ENCODE measurements around the gene TSR3. TPM values are rescaled to one million over a fixed set of nuclear protein-coding genes. Genes with fewer than 3 reads are reported as not detected.

The TSR3 gene
- total RNA-seq, 1 experiment from 2014 or later: 58.8 TPM

- no peaks in the 10 kb centered on the region for H3K27me3 ChIP-seq (ENCODE audit: insufficient read depth, low read length)
- DNase-seq: no peak
- H3K4me1 Mint-ChIP-seq: peaks cover 6 to 7% of the 10 kb centered on the region in 2 experiments
Measured at GRCh38 chr16:1343428-1344242, 8.0 kb downstream of the TSR3 start.

More at GRCh38 chr16:1343428-1344242, 8.0 kb downstream of the TSR3 start:
- no peak overlapping the region for H3K27ac Mint-ChIP-seq
- Histone ChIP-seq H3K27ac (ENCODE audit: insufficient read length, low read depth, low read length) (no peak overlapping the region), H2AFZ (ENCODE audit: low read length) (no peak overlapping the region), H3K14ac (ENCODE audit: insufficient read depth, low read length) (no peak overlapping the region), H2AK5ac (ENCODE audit: insufficient read length, low read length) (no peak overlapping the region), H2BK15ac (ENCODE audit: low read depth, low read length) (no peak overlapping the region), H2BK5ac (ENCODE audit: insufficient read length, low read length) (no peak overlapping the region), H4K20me1 (ENCODE audit: control insufficient read depth, insufficient read depth, insufficient read length) (no peaks in the 10 kb centered on the region), H3K79me1 (ENCODE audit: insufficient read depth, low read depth, low read length, poor library complexity, severe bottlenecking) (no peaks in the 10 kb centered on the region), H4K5ac (ENCODE audit: insufficient read length, low read depth, low read length) (no peak overlapping the region), H3K23ac (ENCODE audit: insufficient read length, low read depth, low read length) (no peak overlapping the region), H4K8ac (replicated peaks; ENCODE audit: insufficient read length, low read depth, low read length) (no peak overlapping the region), H3K79me2 (ENCODE audit: insufficient read depth, low read length) (no peaks in the 10 kb centered on the region), H3K9me3 (ENCODE audit: control insufficient read depth, low read depth, low read length) (no peaks in the 10 kb centered on the region), H4K91ac (ENCODE audit: insufficient read length, low read depth, low read length) (no peak overlapping the region), H3K4me2 (ENCODE audit: insufficient read depth, insufficient read length, low read length) (peak overlapping the region; percentile 28), H3K4ac (ENCODE audit: low read depth, low read length) (no peak overlapping the region), H2BK120ac (ENCODE audit: low read depth, low read length, poor library complexity, severe bottlenecking) (no peak overlapping the region), H3K4me1 (ENCODE audit: insufficient read depth, low read length) (no peaks in the 10 kb centered on the region), H3T11ph (ENCODE audit: low read length) (no peak overlapping the region), H2BK12ac (ENCODE audit: insufficient read length, low read depth, low read length) (no peak overlapping the region), H3K23me2 (ENCODE audit: insufficient read length, low read depth, low read length, poor library complexity, severe bottlenecking) (no peaks in the 10 kb centered on the region), H3K56ac (ENCODE audit: insufficient read length, low read depth, low read length) (no peak overlapping the region), H2BK20ac (ENCODE audit: low read depth, low read length, poor library complexity, severe bottlenecking) (no peak overlapping the region), H3K9ac (ENCODE audit: extremely low read depth, insufficient read length, low read length) (no peak overlapping the region), H3K18ac (ENCODE audit: insufficient read length, low read depth, low read length) (no peak overlapping the region)
- no peaks in the 10 kb centered on the region for H3K9me3 Mint-ChIP-seq
- no peak for TF ChIP-seq CTCF (conservative IDR thresholded peaks at IDR 0.05)
- peaks cover 16% of the 10 kb centered on the region for H3K27me3 Mint-ChIP-seq (ENCODE audit: low read depth)
- WGBS (ENCODE audit: extremely low coverage, insufficient read length, low lambda C conversion rate): no CpG with 5 or more reads among the region's 44 CpGs
- peaks cover under 1 to 2% (median under 1%) of the 10 kb centered on the region in 3 experiments; a peak in 3 of 7 replicates for H3K36me3 Mint-ChIP-seq (ENCODE audit: insufficient read depth in 1 of 3, low read depth in 3 of 3)
- peak overlapping the region; percentile 61 to 80 for H3K4me3 Mint-ChIP-seq
